Vagina (tissue), 2 donors: ENCODE measurements around the gene FUZ. TPM values are rescaled to one million over a fixed set of nuclear protein-coding genes. Genes with fewer than 3 reads are reported as not detected.
A peak's percentile ranks its signal among the peaks of the same experiment; 100 is the strongest.

Source experiments
- DNase-seq, 2 donors: peaks; one replicate each; pipeline ENCODE4 v3.0.0-alpha.2; 2017; ENCODE audit errors: extremely low spot score in 2 of 2
- H3K27ac ChIP-seq: fragments of 200-600 bp; sonication (generic); one replicate; pipeline ENCODE4 v1.5.1; 2019
- H3K27me3 ChIP-seq: fragments of 200-600 bp; sonication (generic); one replicate; pipeline ENCODE4 v1.5.1; 2019
- H3K36me3 ChIP-seq, 2 donors: fragments of 200-600 bp; sonication (generic); one replicate each; pipeline ENCODE4 v1.5.1; 2017 to 2019
- H3K4me1 ChIP-seq: fragments of 200-600 bp; sonication (generic); one replicate; pipeline ENCODE4 v1.5.1; 2019
- H3K4me3 ChIP-seq, 2 donors: fragments of 200-600 bp; sonication (generic); 1 replicate in 1 of 2; 2 replicates in 1 of 2; pipeline ENCODE4 v1.5.1; 2016 to 2019
- H3K9me3 ChIP-seq: fragments of 200-600 bp; sonication (generic); one replicate; pipeline ENCODE4 v1.5.1; 2019
- POLR2A ChIP-seq, 2 donors: fragments of 450-650 bp; IDR thresholded peaks; one replicate each; pipeline ENCODE4 v1.6.1; 2017; ENCODE audit warnings: antibody characterized with exemption in 2 of 2, mild to moderate bottlenecking in 2 of 2, moderate library complexity in 2 of 2
- POLR2AphosphoS5 ChIP-seq, 2 donors: sonication (generic); formaldehyde crosslinking; IDR thresholded peaks; one replicate each; pipeline ENCODE4 v1.9.0; 2017; ENCODE audit warnings: antibody characterized with exemption in 2 of 2, mild to moderate bottlenecking in 2 of 2, low read depth in 1 of 2; ENCODE audit not compliant: insufficient read depth in 1 of 2
- intact Hi-C: fragments of 100-400 bp; cut with DNase I; formaldehyde crosslinking; loops from one replicate; pipeline ENCODE4 v1.15.1; 2023
- total RNA-seq: library from RNA; depleted of rRNA; stranded (reverse); fragments of >200 nt; gene quantifications from one replicate; pipeline ENCODE4 v1.2.3, GENCODE V29; 2016
- TF ChIP-seq, protein P1 (sequence below), 3 experiments: fragments of 450-650 bp in 2 of 3; fragments of 200-600 bp in 1 of 3; sonication (generic) in 1 of 3; IDR thresholded peaks; one replicate each; pipeline ENCODE4 v1.5.1; 2017 to 2019; ENCODE audit warnings: antibody characterized with exemption in 3 of 3, mild to moderate bottlenecking in 2 of 3, moderate library complexity in 2 of 3

Gene FUZ
- total RNA-seq, 1 donor from 2014 or later, result 11.5 TPM

DNA sequence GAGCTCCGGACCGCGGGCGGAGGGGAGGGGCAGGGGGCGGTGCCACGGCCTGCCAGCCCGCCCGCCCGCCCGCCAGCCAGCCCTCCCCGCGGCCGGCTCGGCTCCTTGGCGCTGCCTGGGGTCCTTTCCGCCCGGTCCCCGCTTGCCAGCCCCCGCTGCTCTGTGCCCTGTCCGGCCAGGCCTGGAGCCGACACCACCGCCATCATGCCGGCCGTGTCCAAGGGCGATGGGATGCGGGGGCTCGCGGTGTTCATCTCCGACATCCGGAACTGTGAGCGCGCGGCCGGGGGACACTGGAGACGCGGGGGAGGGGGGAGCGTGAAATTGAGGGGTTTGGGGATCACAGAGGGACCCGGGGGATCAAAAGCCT, 46.2 kb downstream of the FUZ start, which contains the start of gene AP2A1:
TSS of gene AP2A1 (plus strand) at position 72 of the 370 bp plus-strand sequence. CDS start at position 205, 133 bp downstream.
- H3K4me3 ChIP-seq, result peak within 1 kb of the TSS; percentile 66 to 81
- no peaks in the 10 kb centered on the region for H3K36me3 ChIP-seq
- no peaks in the 10 kb centered on the region for H3K27me3 ChIP-seq
- peak within 1 kb of the TSS; percentile 96 for H3K27ac ChIP-seq
- no peak for DNase-seq
- TF ChIP-seq POLR2AphosphoS5 (IDR thresholded peaks at IDR 0.05; ENCODE audit: insufficient read depth in 1 of 2, low read depth in 1 of 2), result no peak
- TF ChIP-seq POLR2A (IDR thresholded peaks at IDR 0.05), result peak in 1 of 2 donors; percentile 47
- TF ChIP-seq, protein P1, sequence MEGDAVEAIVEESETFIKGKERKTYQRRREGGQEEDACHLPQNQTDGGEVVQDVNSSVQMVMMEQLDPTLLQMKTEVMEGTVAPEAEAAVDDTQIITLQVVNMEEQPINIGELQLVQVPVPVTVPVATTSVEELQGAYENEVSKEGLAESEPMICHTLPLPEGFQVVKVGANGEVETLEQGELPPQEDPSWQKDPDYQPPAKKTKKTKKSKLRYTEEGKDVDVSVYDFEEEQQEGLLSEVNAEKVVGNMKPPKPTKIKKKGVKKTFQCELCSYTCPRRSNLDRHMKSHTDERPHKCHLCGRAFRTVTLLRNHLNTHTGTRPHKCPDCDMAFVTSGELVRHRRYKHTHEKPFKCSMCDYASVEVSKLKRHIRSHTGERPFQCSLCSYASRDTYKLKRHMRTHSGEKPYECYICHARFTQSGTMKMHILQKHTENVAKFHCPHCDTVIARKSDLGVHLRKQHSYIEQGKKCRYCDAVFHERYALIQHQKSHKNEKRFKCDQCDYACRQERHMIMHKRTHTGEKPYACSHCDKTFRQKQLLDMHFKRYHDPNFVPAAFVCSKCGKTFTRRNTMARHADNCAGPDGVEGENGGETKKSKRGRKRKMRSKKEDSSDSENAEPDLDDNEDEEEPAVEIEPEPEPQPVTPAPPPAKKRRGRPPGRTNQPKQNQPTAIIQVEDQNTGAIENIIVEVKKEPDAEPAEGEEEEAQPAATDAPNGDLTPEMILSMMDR (IDR thresholded peaks at IDR 0.05), result no peak
- H3K4me1 ChIP-seq, result peaks cover 31% of the 10 kb centered on the region
- intact Hi-C loops, result loop anchor here (5.0 kb wide), 2 partner anchors 40 to 110 kb away; partner anchors contain the start of genes AKT1S1 and TBC1D17
- H3K9me3 ChIP-seq, result no peaks in the 10 kb centered on the region

DNA sequence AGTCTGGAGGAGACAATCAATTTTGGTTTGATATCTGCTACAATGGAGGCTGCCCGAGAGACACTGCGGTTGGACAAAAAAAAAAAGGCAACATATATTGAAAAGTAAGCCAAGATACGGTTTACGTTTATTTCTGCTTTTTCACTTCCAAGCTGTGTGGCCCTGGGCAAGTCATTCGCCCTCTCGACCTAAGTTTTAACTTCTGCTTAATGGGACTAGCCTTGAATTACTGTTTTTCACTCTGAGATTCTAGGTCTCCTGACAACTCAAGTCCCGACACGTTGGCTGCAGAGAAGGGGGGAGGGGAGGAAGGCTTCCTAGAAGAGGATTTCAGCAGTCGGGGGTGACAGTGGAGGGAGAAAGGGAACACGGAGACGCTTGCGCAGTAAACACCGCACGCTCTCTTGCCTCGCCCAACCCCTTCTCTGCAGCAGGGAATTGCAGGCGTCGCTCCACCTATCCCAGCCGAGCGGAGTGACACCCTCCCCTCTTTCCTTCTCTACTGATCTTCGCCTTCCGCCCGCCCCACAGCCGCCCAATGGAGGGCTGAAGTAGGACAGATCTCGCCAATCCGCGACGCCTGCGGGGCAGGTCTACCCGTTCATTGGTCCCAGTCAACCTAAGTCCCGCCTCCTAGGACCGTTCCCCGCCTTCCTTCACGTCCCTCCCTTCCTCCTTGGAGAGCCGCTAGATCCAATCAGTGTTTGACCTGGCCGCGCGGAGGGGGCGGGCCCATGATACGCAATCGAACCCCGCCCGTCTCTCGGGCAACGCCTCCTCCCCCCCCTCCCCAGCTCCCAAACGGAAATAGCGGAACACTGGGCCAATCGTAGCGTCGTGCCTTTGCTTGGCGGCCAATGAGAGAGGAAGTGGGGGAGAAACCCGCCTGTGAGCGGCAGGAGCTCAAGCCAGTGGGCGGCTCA, 46.8 kb downstream of the FUZ start:
- no peaks in the 10 kb centered on the region for H3K27me3 ChIP-seq
- intact Hi-C loops, result loop anchor here (5.0 kb wide), 2 partner anchors 41 to 111 kb away; partner anchors contain the start of genes AKT1S1 and TBC1D17
- peak; percentile 84 to 91 for TF ChIP-seq POLR2AphosphoS5 (IDR thresholded peaks at IDR 0.05; ENCODE audit: insufficient read depth in 1 of 2, low read depth in 1 of 2)
- TF ChIP-seq, protein P1 (IDR thresholded peaks at IDR 0.05), result no peak
- peak; percentile 55 to 74 for TF ChIP-seq POLR2A (IDR thresholded peaks at IDR 0.05)
- peak; percentile 100 for DNase-seq
- peak overlapping the region; percentile 66 to 81 for H3K4me3 ChIP-seq
- peak overlapping the region; percentile 96 for H3K27ac ChIP-seq
- no peaks in the 10 kb centered on the region for H3K36me3 ChIP-seq
- no peaks in the 10 kb centered on the region for H3K9me3 ChIP-seq
- peaks cover 31% of the 10 kb centered on the region for H3K4me1 ChIP-seq

DNA sequence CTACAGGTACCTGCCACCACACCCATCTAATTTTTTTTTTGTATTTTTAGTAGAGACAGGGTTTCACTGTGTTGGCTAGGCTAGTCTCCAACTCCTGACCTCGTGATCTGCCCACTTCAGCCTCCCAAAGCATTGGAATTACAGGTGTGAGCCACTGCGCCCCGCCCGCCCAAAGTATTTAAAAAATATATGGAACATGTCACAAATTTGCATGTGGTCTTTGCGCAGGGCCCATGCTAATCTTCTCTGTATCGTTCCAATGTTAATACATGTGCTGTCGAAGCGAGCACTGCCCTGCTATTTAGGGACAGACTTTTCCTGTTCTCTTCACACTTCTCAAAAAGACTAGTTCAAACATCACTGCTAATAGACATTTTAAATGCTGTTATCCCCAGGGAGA, 48.8 kb downstream of the FUZ start:
- DNase-seq, result no peak
- Histone ChIP-seq H3K27ac (peak overlapping the region; percentile 96), H3K27me3 (no peaks in the 10 kb centered on the region), H3K4me1 (peaks cover 27% of the 10 kb centered on the region), H3K9me3 (no peaks in the 10 kb centered on the region), H3K36me3 (no peaks in the 10 kb centered on the region), H3K4me3 (no peak overlapping the region)
- no peak for TF ChIP-seq POLR2A (IDR thresholded peaks at IDR 0.05)
- TF ChIP-seq, protein P1 (IDR thresholded peaks at IDR 0.05), result no peak
- intact Hi-C loops, result no loop called here

DNA sequence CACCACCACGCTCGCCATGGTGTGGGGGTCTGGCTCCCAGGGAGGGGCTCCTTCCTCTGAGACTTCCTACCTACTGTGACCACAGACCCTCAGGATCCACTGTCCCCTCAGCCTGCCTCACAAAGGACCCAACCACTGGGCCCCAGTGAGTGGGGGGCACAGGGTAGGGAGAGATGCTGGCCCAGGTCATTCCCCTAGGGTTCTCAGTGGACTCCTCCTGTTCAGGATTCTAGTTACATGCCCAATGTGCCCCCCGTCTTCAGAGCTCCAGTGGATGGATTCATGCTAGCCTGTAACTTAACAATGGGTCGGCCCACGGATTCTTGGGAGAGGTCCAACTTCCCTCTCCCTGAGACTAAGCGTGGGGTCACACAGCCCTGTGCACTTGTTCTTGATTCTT, 49.9 kb downstream of the FUZ start, which contains the start of gene TSKS:
TSS of gene TSKS (minus strand) at position 77 of the 400 bp plus-strand sequence. CDS start at position 18, 59 bp downstream.
- H3K27me3 ChIP-seq, result no peaks in the 10 kb centered on the region
- no peak for DNase-seq
- no peak within 1 kb of the TSS for H3K4me3 ChIP-seq
- H3K4me1 ChIP-seq, result peaks cover 16% of the 10 kb centered on the region
- no peak for TF ChIP-seq POLR2A (IDR thresholded peaks at IDR 0.05)
- TF ChIP-seq, protein P1 (IDR thresholded peaks at IDR 0.05), result no peak
- TF ChIP-seq POLR2AphosphoS5 (IDR thresholded peaks at IDR 0.05; ENCODE audit: insufficient read depth in 1 of 2, low read depth in 1 of 2), result no peak
- no peaks in the 10 kb centered on the region for H3K36me3 ChIP-seq
- intact Hi-C loops, result no loop called here
- peak within 1 kb of the TSS; percentile 69 for H3K27ac ChIP-seq
- H3K9me3 ChIP-seq, result no peaks in the 10 kb centered on the region
